NCI-H69 (cell line): Measurements from ENCODE around the gene EML4.
"Not testable (repeated sequence)": the region's sequence is repeated elsewhere in the genome, so short reads cannot be mapped to it uniquely, and the experiment has no call there.

Experiments
- DNase-seq: peaks from one replicate; lab custom pipeline; 2025; lab: John Stamatoyannopoulos, UW

Gene EML4

GRCh38 chr2:42332575-42332974 lies 163.4 kb downstream of the EML4 start:
- no peak for DNase-seq

DNA sequence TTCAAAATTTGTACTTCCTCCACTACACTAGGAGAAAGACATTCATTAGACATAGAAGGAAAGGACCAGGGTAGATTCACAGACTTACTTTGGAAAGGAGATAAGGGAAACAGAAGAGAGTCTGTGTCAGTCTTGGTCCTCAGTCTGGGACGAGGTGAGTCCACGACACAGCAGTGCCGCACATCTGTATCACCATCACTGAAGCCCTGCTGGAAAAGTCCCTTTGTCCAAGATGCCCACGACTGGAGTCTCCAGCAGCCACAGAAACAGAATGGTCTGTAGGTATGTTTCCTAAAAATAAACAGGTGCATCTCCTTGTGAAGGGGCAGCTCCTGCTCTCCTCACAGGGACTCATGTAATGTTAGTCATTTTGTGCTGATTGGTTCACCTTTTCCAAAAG lies 164.4 kb downstream of the EML4 start:
- DNase-seq, result no peak

- DNase-seq, result no peak
Observed at GRCh38 chr2:42334220-42334619, 165.1 kb downstream of the EML4 start.

DNA sequence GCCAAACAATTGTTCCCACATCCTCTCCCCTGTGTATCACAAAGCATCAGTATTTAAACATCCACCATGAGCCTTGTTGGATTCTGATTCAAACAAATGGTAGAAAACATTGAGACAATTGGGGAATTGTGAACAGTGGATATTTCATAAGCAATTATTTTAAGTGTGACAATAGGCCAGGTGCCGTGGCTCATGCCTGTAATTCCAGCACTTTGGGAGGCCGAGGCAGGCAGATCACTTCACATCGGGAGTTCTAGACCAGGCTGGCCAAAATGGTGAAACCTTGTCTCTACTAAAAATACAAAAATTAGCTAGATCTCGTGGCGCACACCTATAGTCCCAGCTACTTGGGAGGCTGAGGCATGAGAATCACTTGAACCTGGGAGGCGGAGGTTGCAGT lies 165.7 kb downstream of the EML4 start:
- not testable (repeated sequence) for DNase-seq

- no peak for DNase-seq
Observed at GRCh38 chr2:42335514-42336104, 166.5 kb downstream of the EML4 start.

DNA sequence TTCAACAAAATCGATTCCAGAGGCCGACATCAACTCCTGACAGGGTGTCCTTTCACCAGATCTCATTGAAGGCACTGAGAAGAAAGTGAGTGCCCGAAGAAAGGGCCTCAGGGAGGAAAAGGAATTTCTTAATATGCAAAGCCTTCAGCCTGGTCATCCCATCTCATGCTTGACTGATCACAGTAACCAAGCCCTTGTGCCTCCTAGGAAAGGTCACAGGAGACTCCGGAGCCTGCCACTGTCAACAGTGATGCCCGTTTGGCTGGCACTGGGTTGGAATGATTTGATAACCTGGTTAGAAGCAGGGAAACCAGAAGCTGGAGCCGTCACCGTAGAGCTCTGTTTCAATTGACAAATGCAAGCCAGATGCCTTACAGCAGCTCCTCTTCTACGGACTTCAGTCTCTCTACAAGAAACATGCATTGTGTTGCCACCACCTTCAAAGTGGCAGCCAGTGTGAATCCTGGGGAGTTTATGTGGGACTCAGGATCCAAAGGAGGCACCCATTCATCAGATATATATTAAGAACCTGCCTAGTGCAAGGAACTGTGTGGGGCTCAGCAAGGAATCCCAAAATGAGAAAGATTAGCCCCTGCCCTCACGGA lies 167.3 kb downstream of the EML4 start:
- DNase-seq, result no peak

- DNase-seq, result no peak
Observed at GRCh38 chr2:42337356-42337820, 168.2 kb downstream of the EML4 start.

GRCh38 chr2:42337846-42338566 lies 168.9 kb downstream of the EML4 start:
- DNase-seq, result no peak

DNA sequence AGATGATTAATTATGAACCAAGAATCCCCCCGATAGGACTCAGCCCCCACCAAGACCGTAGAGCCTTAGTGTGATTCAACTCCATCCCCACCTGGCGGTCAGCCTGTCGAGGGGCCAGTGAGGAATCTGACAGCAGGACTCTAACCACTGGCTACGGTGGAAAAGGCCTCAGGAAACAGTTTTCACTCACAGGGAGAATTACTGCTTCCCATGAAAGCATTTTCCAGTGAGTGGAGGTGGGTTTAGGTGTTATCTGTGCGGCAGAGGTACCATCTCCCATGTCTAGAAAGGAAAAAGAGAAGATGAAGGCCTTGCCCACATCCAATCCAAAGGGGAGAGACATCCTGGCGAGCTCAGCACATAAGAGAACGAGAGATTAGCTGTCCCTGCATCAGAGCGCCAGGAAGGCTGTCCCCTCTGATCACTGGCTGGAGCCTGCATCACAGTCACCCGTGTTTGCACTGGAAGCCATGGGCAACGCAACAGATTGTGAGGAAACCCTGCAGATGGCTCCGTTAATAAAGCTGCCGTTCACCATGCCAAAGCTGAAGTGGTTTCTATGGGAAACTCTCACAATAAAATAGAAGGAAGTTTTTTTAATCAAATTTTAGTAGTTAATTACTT lies 169.5 kb downstream of the EML4 start:
- DNase-seq, result no peak

- peak; percentile 2 for DNase-seq
Observed at GRCh38 chr2:42339191-42339912, 170.2 kb downstream of the EML4 start.

GRCh38 chr2:42340045-42340937 lies 171.1 kb downstream of the EML4 start:
- DNase-seq, result no peak

DNA sequence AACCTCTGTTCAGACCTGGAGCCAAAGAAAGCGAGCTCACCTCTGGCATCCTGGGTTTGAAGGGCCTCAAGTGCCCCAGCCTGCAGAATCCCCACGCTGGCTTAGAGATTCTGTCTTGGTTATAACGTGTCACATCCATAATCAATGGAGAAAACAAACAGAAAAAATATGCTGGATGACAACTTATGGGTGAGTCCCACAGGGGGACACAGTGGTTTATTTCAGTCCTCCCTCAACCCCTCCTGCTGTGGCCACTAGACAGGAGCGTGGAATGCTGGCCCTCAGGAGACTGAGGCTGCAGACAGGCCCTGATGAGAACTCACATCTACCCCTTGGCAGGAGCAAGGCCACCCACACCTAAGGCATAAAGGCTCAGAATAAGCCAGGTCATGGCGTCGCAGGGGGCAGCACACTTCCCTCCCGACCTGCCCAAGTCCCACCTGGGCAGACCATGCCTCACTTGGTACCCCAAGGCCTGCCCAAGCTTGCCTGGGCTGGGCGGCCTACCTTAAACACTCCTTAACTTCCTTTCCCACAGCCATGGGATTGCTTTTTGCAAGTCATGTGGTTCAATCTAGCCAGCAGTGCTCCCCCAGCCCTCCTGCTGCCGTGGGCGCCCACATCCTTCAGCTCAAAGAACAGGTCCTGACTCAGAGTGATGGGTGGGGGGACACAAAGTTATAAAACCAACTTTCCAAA lies 171.9 kb downstream of the EML4 start:
- no peak for DNase-seq

- DNase-seq, result peak; percentile 24
Observed at GRCh38 chr2:42342061-42342794, 173.1 kb downstream of the EML4 start.

DNA sequence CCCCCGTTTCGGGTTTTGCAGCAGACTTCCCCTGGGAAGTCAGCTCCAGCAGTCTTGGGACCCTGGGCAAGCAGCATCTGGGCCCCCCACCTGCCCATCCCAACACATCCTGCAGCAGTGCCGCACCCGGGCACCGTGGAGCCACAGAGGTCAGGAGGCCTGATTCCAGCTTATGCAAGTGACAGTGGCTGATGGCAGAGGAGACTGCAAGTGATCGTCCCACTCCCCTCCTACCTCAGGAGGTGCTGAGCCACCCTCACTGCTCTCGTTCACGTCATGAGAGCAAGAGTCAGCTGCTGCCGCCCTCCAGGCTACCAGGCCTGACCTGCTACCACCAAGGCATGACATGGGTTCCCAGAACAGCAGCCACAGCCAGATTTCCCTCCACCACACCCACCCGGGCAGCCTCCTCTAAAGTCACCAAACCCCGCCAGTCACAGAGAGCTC lies 173.7 kb downstream of the EML4 start:
- no peak for DNase-seq

DNA sequence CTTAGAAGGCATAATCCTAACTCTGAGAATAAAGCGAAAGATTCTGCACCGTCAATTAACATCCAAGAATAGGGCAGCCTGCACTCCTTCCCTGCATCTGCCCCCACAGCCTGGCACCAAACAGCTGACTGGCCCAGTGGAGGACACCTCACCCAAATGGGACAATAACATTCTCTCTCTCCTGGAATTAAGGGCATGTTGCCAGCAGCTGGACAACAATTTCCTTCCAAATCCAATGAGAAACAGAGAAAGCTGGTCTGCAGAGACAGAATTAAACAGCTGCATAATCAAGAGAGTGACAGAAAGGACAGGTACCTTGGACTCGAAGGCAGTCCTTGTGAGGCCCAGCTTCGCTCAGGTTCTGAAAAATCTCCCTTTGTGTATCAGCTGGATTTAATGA lies 176.8 kb downstream of the EML4 start:
- no peak for DNase-seq

- DNase-seq, result not testable (repeated sequence)
Observed at GRCh38 chr2:42346856-42347255, 177.7 kb downstream of the EML4 start.

DNA sequence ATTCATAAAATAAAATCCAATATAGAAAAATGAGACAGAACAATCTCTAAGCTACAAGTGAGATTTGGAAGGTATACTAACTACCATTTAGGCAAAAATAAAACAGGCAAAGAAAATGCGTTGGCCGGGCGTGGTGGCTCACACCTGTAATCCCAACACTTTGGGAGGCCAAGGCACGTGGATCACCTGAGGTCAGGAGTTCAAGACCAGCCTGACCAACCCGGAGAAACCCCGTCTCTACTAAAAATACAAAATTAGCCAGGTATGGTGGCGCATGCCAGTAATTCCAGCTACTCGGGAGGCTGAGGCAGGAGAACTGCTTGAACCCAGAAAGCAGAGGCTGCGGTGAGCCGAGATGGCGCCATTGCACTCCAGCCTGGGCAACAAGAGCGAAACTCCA lies 178.4 kb downstream of the EML4 start:
- not testable (repeated sequence) for DNase-seq

DNA sequence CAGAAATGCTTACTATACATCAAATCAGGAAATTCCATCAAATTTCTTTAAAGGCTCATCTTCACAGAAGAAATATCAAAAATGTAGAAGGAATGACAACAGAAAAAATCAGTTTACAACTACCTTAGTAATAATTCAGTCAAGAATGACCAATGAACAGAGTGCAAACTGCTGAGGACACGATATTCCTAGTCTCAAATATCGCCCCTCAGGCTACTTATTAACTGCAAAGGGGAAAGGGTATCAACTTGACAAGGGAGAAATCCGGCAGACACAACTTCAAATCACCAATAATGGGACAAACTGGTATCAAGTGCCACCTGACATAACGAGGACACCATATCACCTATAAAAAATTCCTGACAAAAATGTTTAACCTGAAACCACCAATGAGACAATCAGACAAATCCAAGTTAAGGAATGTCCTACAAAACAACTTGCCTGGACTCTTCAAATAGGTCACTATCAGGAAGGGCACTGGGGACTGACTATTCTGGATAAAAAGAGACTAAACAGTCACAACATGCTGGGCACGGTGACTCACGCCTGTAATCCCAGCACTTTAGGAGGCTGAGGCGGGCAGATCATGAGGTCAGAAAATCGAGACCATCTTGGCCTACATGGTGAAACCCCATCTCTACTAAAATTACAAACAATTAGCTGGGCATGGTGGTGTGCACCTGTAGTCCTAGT lies 179.1 kb downstream of the EML4 start:
- DNase-seq, result no peak

GRCh38 chr2:42350434-42351063 lies 181.4 kb downstream of the EML4 start:
- DNase-seq, result no peak
